ENCODE results near the gene PCID2.
A peak's percentile ranks its signal among the peaks of the same experiment; 100 is the strongest.

PCID2 gene

GRCh38 chr13:113219256-113219940, 10.9 kb upstream of the PCID2 start:
- no peak for DNase-seq

DNA sequence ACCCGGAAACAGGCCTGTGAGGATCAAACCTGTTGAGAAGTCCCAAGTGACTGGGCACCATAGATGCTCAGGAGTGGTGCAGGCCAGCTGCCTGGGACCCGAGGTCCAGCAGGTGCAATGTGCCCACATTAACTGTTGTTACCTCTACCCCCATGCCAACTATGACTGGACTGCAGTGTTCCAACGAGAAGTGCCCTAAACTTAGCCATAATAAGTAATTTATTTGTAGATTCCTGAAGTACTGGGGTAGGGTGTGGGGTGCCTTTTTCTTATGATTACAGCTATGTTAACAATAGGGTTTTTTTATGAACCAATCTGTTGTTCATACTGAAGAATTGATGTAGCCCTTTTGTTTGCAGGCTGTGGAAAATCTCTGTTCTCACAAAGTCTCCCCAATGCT, 10.1 kb upstream of the PCID2 start:
- DNase-seq, result no peak

DNA sequence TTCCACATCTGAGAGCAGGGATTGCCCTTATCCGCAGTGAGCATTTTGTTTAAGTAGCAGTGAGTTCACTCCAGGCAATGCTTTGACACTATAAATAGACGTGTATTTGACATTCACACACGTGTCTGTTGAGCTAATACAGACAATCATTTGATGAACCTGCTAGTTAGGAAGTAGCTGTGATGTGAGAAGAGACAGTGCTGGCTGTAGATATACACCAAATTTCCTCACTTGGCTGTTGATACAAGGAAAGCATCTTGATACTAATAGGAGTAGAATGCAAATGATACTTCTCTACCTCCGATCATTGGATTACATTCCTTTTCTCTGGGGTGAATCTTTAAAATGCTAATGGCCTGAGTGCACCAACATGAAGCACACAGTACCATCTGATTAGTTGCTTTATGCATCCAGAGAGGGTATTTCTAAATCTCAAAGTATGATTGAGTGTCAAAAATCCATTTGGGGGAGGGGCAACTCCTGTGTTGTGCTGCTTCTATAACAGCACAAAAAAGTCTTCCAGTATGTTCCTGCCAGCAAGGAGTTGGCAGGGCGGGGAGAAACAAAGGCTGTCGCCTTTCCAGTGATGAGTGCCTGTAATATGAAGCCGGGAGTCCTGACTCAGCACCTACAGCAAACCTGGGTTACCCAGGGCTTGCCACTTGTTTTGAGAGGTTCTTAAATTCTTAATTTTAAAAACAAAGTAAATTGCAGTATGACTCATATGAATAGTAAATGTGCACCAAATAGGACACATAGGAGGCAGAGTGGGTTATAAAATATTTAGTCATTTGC, 8.0 kb upstream of the PCID2 start:
- DNase-seq, result no peak

DNA sequence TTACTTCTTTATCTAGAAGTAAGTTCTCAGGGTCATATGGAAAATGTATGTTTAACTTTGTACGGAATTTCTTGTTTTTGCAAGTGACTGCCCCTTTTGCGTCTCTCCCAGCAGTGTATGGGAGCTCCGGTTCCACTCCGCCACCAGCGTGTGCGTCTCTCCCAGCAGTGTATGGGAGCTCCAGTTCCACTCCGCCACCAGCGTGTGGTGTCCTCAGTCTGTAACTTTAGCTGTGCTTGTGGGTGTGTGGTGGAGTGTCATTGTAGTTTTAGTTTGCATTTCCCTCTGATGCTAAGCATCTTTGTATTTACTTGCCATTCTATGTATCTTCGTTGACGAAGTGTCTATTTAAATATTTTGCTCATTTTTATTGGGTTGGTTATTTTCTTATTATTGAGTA, 3.3 kb upstream of the PCID2 start:
- peak; percentile 15 for DNase-seq

DNA sequence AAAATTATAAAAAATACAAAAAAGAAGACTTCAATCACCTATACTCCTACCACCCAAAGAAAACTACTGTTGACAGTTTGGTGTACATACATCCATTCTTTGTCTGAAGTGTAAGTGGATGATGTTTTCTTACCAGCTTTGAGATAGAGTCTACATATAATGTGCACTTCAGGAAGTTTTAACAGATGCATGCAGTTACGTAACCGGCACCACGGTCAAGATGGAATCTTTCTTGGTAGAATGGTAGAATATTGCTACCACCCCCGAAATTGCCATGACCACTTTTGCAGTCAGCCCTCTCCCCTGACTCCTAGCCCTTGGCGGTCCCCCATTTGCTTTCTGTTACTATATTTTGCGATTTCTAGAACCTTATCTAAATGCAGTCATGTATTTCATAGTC, 2.4 kb upstream of the PCID2 start:
- peak; percentile 27 for DNase-seq

- DNase-seq, result peak; percentile 34
These were observed 1.4 kb upstream of the PCID2 start for GRCh38 chr13:113209759-113210421.

GRCh38 chr13:113209336-113209758, 878 bp upstream of the PCID2 start, which contains the start of gene CUL4A:
Gene CUL4A (plus strand): TSS chr13:113209613. CDS start chr13:113209628, 15 bp downstream.
- DNase-seq, result peak; percentile 31

DNA sequence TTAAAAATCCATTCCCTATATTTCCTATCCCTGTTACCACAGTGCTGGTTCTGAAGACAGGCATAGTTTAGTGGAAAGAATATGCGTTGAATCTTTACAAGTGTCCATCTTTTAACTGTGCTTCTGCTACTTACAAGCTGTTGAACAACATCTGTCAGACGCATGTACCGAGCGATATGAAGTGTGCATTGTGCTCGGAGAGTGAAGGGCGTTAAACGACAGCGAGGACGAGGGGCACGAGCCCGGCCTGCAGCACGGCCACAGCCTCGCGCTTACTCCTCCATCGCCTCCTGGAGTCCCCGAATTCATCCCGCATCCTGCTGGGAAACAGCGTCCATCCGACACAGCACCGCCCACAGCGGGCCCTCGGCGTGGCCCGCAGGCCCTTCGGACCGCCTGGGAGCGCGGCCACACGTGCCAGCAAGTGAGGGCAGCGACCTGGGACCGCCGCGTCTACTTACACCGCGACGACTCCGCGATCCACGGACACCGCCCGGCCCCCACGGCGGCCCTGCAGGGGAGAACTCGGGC, 514 bp downstream of the PCID2 start:
- no peak for DNase-seq

DNA sequence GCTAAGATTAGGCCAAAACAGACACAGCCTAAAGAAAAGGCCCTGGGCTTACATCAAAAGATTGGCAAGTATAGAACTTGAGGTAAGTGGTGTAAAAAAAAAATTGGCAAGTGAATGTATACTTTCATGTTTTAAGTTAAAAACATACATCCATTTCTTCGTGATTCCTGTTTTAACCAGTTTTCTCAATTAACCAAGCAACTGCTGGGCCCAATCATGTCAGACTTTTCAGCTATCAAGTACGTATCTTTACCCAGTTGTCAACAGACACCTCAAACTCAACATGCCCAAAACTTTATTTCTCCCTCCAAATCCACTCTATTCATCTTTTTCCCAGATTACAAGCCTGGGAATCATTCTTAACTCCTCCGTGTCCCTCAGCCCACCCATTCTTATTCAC, 1.0 kb downstream of the PCID2 start:
- DNase-seq, result no peak

DNA sequence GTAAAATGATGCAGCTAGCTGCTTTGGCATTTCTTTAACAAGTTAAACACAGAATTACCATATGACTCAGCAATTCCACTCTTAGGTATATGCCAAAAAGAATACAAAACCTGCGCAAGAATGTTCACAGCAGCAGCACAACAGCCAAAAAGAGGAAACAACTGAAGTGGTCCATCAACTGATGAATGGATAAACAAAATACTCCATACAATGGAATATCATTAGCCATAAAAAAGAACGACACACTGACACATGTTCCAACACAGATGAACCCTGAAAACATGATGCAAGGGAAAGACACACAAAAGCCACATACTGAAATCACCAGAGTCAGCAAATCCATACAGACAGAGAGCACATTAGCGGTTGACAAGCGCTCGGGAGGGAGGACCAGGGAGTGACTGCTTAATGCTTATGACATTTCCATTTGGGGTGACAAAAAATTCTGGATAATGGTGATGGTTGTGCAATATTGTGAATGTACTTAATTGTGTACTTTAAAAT, 3.0 kb downstream of the PCID2 start:
- DNase-seq, result peak; percentile 50

DNA sequence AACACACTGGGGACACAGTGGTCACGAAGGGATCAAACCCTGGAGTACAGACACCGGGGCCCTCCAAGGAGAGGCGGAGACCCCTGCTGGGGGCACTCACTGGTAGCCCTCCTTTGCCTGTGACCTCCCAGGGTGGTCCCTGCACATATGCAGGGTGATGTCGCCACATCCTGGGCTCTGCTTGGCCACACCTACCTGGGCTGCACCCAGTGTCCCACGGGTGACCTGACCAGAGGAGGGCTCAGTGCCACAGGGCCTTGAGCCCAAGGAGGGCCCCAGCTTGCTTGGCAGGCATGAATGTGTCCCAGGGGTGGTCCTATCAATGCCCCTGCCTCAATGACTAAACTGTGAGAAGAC, 4.1 kb downstream of the PCID2 start:
- no peak for DNase-seq

- peak; percentile 54 for DNase-seq
These were observed 4.7 kb downstream of the PCID2 start for GRCh38 chr13:113203507-113204377.

DNA sequence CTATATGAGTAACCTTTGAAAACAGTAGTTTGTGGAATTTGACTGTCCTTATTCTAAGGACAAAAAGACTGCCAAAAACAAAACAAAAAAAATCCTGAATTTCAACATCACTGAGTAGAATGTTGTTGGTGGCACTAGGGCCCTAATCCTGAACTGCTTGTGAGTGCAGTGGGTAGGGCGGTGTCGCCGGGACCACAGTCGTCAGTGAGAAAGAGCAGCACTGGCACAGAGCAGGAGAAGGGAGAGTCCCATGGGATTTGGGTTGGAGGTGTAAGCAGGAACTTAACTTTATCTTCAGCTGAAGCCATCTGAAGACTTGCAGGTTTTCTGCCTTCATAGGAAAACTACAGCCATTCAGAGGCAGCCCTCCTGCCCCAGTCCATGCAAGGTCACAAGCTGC, 5.6 kb downstream of the PCID2 start:
- no peak for DNase-seq

DNA sequence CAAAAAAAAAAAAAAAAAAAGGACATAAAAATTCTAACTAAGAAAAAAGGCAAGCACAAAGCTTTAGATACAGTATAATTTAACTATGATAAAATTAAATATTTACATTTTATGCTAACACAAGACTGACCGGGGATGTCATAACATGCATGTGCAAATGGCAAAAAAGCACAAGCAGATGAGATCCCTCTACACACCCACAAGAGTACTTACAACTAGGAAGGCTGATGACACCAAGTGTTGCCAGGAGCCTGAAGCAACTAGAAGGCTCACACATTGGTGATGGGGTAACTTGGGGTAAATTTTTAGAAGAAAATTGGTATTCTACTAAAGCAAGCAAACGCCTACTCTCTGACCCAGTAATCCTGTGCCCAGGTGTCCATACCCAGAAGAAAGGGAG, 6.7 kb downstream of the PCID2 start:
- DNase-seq, result no peak

DNA sequence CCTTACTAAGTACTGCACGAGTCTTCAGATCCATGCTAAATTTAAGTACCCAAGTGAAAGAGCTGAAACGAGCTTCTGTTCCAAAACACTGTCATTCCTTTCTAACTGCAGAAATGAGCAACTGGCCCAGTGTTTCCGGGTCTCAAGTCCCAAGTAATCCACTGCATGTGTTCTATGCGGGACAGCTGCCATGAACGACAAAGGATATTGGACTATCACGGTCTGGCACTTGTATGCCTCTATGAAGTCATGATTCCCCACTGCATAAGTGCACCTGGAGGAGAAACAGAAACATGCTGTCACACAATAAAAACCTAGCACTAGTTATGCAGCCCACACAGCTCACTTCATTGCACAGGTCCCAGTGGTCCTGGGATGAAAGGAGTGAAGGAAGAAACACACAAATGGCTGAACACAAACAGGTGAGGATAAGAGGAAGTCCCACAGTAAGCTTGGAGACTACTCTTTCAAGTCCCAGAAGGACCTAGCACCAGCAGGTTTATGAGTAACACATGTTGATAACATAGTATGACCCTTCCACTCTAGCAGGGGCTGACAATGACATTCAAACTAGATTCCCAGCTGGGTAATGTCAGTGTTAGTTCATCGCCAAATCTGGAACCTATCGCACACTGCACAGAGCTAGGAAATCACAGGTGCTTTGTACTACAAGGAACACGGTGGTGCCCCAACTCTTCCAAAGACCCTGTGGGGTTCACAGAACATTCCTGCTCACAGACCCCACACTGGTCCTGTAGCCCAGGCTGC, 11.3 kb downstream of the PCID2 start:
- DNase-seq, result no peak

GRCh38 chr13:113195360-113195759, 13.1 kb downstream of the PCID2 start:
- DNase-seq, result no peak

GRCh38 chr13:113192902-113193301, 15.6 kb downstream of the PCID2 start:
- peak; percentile 17 for DNase-seq

- no peak for DNase-seq
These were observed 16.2 kb downstream of the PCID2 start for GRCh38 chr13:113192279-113192678.

DNA sequence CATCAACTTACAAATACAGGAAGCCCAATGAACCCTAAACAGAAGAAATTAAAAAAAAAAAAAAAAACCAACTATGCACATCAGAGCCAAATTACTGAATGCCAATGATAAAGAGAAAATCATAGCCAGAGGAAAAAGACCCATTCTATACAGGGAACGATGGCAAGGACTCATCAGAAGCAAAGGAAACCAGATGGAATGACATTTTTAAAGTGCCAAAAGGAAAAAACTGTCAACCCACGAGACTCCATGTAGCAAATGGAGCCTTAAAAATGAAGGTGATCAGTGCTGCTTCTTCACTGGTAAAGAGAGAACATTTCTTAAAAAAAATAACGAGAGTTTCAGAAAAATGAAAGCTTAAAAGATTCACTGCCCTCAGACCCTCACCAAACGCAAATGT, 18.3 kb downstream of the PCID2 start:
- DNase-seq, result no peak

GRCh38 chr13:113187883-113188665, 20.4 kb downstream of the PCID2 start:
- DNase-seq, result peak; percentile 16

DNA sequence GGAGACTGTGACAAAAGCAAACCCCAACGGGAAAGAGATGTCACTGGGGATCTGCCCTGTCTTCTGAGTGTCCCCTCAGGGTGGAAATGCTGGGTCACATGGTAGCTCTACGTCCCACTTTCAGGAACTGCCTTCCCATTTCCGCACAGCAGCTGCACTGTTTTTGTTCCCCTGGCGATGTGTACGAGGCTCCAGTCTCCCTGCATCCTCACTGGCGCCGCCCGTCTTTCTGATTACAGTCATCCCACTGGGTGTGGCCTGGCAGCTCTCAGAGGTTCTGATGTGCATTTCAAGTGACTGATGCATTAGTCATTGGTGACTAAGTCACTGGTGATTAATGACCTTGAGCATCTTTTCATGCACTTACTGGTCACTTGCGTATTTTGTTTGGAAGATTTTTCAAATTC, 21.2 kb downstream of the PCID2 start:
- peak; percentile 87 for DNase-seq

All from MV-4-11 (cell line).